Activated T-cell treated with anti-CD3 and anti-CD28 coated beads, Interleukin-2, amount 50 U/mL, for 24 hours (primary cell): ENCODE measurements around the gene SNORC.

ENCODE experiments used
- DNase-seq: peaks from one replicate; pipeline ENCODE4 v3.0.0-alpha.2; 2020
- H3K27ac Mint-ChIP-seq: 2 replicates; pipeline ENCODE4 v1.8.0; 2020; ENCODE audit warnings: mild to moderate bottlenecking, mixed read lengths
- H3K27me3 Mint-ChIP-seq: 2 replicates; pipeline ENCODE4 v1.8.0; 2020; ENCODE audit warnings: mixed read lengths
- H3K36me3 Mint-ChIP-seq: 2 replicates; pipeline ENCODE4 v1.8.0; 2020; ENCODE audit warnings: low read depth, mixed read lengths
- H3K4me1 Mint-ChIP-seq: 2 replicates; pipeline ENCODE4 v1.8.0; 2020; ENCODE audit warnings: low read depth, mixed read lengths
- H3K4me3 Mint-ChIP-seq: 2 replicates; pipeline ENCODE4 v1.8.0; 2020; ENCODE audit warnings: mild to moderate bottlenecking, moderate library complexity, mixed read lengths
- H3K9me3 Mint-ChIP-seq: 2 replicates; pipeline ENCODE4 v1.8.0; 2020; ENCODE audit warnings: mixed read lengths

Gene SNORC

DNA sequence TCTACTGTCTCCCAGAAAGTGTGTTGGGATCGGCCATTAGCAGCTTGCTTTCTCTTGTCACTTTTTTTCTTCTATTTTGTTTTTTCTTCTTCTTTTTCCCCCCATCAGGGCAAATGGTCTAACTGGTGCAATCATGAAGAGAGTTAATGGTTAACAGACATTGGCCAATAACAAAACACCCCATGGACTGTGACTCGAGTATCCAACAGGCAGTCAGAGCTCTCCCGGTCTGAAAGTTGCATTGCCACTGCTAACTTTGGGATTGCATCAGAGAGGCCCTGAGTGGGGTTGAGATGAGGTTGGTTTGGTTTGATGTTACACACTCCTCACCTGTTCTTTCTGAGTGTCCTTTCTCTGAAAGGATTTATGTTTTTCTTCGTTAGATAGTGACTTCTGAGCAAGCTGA is 12.9 kb upstream of the SNORC start:
- Mint-ChIP-seq H3K4me1 (peaks cover 6% of the 10 kb centered on the region), H3K27me3 (no peaks in the 10 kb centered on the region), H3K9me3 (no peaks in the 10 kb centered on the region), H3K27ac (no peak overlapping the region), H3K36me3 (peaks cover 83% of the 10 kb centered on the region), H3K4me3 (no peak overlapping the region)
- DNase-seq = no peak

DNA sequence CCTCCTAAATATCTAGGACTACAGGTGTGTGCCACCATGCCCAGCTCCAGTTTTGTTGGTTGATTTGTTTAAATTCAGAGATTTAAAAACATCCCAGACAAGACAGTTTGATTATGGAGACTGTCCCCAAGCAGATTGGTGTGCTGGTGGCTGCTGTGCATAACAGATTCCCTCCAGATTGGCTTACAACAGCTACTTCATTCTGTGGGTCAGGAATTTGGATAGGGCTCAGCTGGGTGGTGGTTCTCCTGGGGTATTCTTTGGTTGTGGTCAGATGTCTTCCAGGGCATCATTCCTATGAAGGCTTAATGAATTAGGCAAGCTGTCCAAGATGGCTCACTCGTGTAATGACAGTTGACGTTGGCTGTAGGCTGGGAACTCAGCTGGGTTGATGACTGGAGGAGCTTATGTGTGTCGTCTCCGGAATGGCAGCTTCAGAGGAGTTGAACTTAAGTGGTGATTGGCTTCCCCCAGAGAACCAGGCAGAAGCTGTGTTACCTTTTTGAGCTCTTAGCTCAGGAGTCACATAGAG is 10.6 kb upstream of the SNORC start:
- H3K27ac Mint-ChIP-seq = no peak overlapping the region
- no peaks in the 10 kb centered on the region for H3K27me3 Mint-ChIP-seq
- H3K4me1 Mint-ChIP-seq = peaks cover 4% of the 10 kb centered on the region

DNA sequence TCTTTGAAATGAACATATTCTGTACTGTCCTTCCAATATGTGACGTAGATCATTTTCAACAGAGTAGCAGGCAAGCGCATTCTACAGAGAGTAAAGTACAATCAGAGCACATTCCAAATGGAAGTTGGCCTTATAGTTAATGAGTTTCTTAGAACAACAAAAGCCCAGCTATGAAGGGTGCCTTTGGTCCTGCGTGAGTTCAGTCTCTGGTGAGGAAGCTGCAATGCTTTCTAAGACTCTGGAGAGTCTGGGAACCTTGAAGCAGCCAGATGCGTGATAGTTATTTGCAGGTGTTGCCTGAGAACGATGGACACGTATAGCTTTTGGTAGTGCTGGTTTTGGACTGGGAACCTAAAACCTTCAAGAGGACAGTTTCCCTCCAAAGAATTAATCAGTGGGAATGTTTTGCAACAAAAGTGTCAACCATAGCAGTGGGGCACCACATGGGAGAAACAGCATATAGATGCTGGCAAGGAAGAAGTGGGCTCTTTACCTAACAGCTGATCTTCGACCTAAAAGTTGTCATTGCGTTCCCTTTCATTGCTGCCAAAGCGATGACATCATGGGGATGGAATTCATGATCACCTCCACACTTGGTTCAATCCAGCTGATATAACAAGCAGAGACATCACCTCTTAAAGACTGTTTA is 9.3 kb upstream of the SNORC start:
- no peaks in the 10 kb centered on the region for H3K27me3 Mint-ChIP-seq
- H3K9me3 Mint-ChIP-seq = no peaks in the 10 kb centered on the region
- peaks cover 57% of the 10 kb centered on the region for H3K36me3 Mint-ChIP-seq
- H3K4me1 Mint-ChIP-seq = peaks cover 4% of the 10 kb centered on the region
- H3K27ac Mint-ChIP-seq = no peak overlapping the region
- no peak for DNase-seq
- H3K4me3 Mint-ChIP-seq = no peak overlapping the region

More for the DNA sequence above, 10.6 kb upstream of the SNORC start:
- Mint-ChIP-seq H3K36me3 (peaks cover 70% of the 10 kb centered on the region), H3K9me3 (no peaks in the 10 kb centered on the region), H3K4me3 (no peak overlapping the region)
- no peak for DNase-seq

- Mint-ChIP-seq H3K36me3 (peaks cover 51% of the 10 kb centered on the region), H3K9me3 (no peaks in the 10 kb centered on the region), H3K4me1 (peaks cover 4% of the 10 kb centered on the region), H3K27ac (no peak overlapping the region), H3K27me3 (no peaks in the 10 kb centered on the region), H3K4me3 (no peak overlapping the region)
- DNase-seq = no peak
Observed at GRCh38 chr2:232861353-232861752, 8.7 kb upstream of the SNORC start.

DNA sequence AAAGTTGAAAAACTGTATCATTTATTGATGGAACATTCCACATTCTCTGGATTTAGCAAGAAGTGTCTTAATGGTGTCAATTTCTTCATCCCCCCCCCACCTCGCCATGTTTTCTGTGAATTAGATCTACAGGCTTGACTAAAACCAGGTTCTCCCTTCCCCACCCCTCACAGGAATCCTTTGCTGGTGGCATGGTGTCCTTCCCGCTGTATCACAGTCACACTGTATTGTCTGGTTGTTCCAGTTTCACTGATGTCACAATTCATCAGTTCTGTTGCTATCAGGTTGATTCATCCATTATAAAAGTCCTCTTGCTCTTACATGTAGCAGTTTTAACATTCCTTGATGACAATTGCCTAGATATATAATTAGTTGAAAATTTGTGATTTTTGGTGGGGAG is 6.1 kb upstream of the SNORC start:
- H3K36me3 Mint-ChIP-seq = peaks cover 24% of the 10 kb centered on the region
- no peaks in the 10 kb centered on the region for H3K9me3 Mint-ChIP-seq
- DNase-seq = no peak
- no peak overlapping the region for H3K27ac Mint-ChIP-seq
- peaks cover 4% of the 10 kb centered on the region for H3K4me1 Mint-ChIP-seq
- H3K4me3 Mint-ChIP-seq = no peak overlapping the region
- no peaks in the 10 kb centered on the region for H3K27me3 Mint-ChIP-seq

DNA sequence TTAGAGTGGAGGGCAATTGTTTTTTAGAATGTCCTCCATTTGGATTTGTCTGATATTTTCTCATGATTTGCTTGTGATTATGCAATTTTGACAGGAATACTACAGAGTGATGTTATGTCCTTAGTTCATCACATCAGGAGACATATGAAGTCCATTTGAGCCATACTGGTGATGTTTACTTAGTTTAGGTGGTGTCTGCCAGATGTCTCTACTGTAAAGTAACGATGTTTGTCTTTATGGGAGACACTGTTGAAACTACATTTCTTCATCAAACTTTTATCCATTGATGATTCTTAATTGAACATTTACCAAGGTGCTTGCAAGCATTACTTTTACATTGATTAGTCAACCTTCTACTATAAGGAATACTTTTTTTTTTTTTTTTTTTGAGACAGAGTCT is 4.9 kb upstream of the SNORC start:
- DNase-seq = no peak
- no peaks in the 10 kb centered on the region for H3K27me3 Mint-ChIP-seq
- H3K9me3 Mint-ChIP-seq = no peaks in the 10 kb centered on the region
- no peak overlapping the region for H3K4me3 Mint-ChIP-seq
- H3K4me1 Mint-ChIP-seq = peaks cover 4% of the 10 kb centered on the region
- H3K36me3 Mint-ChIP-seq = peaks cover 16% of the 10 kb centered on the region
- H3K27ac Mint-ChIP-seq = no peak overlapping the region

GRCh38 chr2:232866104-232866503 is 4.0 kb upstream of the SNORC start:
- Mint-ChIP-seq H3K4me1 (peaks cover 4% of the 10 kb centered on the region), H3K27me3 (no peaks in the 10 kb centered on the region), H3K27ac (no peak overlapping the region), H3K4me3 (no peak overlapping the region), H3K36me3 (peaks cover 8% of the 10 kb centered on the region), H3K9me3 (no peaks in the 10 kb centered on the region)
- no peak for DNase-seq

DNA sequence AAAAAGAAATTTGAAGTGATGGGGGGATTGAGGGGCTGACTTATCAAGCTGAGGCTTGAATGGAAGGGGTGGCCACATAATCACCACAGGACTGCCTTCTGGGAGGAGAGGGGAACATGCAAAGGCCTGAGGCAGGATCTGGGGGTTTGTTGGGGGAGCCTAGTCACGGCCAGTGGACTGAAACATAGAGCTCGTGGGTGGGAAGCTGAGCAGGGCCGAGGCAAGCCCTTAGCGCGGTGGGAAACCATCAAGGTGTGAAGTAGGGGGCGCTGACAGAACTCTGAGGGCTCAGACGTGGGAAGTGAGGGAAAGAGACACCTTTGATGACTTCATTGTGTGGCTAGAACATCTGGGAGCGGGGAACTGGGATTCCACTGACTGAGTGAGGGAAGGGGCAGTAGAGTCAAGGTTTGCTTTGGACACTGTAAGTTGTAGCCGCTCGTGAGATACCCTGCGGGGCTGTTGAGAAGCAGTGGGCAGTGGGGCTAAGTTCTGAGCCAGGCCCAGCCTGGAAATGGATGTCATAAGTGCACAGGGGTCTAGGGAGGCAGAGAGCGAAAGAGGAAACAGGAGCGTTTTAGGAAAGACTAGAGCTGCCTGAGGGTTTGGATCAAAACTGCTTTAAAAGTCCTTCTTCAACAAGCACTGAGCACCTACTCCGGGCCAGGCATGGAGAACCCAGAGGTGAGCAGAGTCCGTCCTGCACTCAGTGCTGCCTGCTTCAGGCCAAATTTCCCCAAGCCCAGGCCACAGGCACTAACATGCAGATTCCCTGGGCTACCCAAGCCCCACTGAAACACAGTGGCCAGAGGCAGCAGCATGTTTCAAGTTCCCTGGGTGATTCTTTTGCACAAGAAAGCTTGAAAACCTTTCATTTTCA is 686 bp upstream of the SNORC start:
- Mint-ChIP-seq H3K4me1 (no peaks in the 10 kb centered on the region), H3K9me3 (no peaks in the 10 kb centered on the region), H3K27ac (no peak overlapping the region), H3K27me3 (peaks cover 6% of the 10 kb centered on the region), H3K36me3 (no peaks in the 10 kb centered on the region), H3K4me3 (no peak overlapping the region)
- DNase-seq = peak; percentile 20

GRCh38 chr2:232870766-232871371 is 805 bp downstream of the SNORC start:
- Mint-ChIP-seq H3K4me1 (peaks cover 6% of the 10 kb centered on the region), H3K9me3 (no peaks in the 10 kb centered on the region), H3K4me3 (no peak overlapping the region), H3K27me3 (peaks cover 20% of the 10 kb centered on the region), H3K36me3 (no peaks in the 10 kb centered on the region), H3K27ac (no peak overlapping the region)
- peak; percentile 3 for DNase-seq

GRCh38 chr2:232871418-232871834 is 1.4 kb downstream of the SNORC start:
- Mint-ChIP-seq H3K9me3 (no peaks in the 10 kb centered on the region), H3K27ac (no peak overlapping the region), H3K27me3 (peaks cover 20% of the 10 kb centered on the region), H3K36me3 (no peaks in the 10 kb centered on the region), H3K4me1 (peaks cover 6% of the 10 kb centered on the region), H3K4me3 (no peak overlapping the region)
- peak; percentile 20 for DNase-seq

DNA sequence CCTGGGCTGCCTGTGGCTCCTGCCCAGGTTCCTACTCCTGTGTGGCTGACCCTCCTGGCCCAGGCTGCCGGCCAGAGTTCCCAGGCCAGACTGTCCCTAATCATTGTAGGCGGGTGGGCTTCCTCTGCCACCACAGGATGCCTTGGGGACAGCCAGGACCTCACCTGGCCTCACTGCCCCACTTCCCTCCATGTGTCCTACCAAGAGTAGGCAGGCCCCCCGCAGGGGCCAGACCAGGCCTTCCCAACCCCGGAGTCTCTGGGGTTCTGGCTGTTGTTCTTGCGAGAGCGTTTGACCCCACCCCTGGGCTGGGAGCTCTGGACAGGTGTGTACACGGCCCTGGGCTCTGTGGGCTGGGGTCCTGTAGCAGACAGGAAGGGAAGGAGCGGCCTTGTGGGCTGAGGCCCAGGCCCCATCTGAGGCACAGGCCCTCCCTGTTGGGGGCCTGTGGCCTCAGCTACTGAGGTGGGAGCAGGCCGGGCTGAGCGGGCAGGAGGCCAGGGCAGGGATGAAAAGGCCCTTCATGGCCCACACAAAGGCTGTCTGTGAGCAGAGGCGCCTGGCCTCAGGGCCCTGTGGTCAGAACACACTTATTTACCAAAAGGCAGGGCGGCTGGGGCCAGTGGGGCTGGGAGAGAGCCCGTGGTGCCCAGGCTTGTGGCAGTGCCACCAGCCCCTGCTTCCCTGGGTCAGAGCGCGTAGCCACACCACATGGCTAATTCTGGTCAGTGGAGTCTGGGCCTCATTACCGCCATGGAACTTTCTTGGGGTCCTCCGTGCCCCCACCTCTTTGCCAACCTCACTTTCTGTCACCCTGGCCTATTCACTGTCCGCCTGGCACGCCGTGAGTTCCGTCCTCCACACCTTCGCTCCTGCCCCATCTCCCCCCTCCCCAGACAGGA is 2.0 kb downstream of the SNORC start:
- Mint-ChIP-seq H3K4me3 (no peak overlapping the region), H3K27ac (no peak overlapping the region), H3K4me1 (peaks cover 6% of the 10 kb centered on the region), H3K36me3 (no peaks in the 10 kb centered on the region), H3K9me3 (no peaks in the 10 kb centered on the region), H3K27me3 (peaks cover 20% of the 10 kb centered on the region)
- DNase-seq = peak; percentile 21

GRCh38 chr2:232872826-232873225 is 2.8 kb downstream of the SNORC start:
- peaks cover 6% of the 10 kb centered on the region for H3K4me1 Mint-ChIP-seq
- peak; percentile 22 for DNase-seq
- no peaks in the 10 kb centered on the region for H3K36me3 Mint-ChIP-seq
- no peak overlapping the region for H3K4me3 Mint-ChIP-seq
- no peaks in the 10 kb centered on the region for H3K9me3 Mint-ChIP-seq
- H3K27me3 Mint-ChIP-seq = peaks cover 25% of the 10 kb centered on the region
- H3K27ac Mint-ChIP-seq = no peak overlapping the region

DNA sequence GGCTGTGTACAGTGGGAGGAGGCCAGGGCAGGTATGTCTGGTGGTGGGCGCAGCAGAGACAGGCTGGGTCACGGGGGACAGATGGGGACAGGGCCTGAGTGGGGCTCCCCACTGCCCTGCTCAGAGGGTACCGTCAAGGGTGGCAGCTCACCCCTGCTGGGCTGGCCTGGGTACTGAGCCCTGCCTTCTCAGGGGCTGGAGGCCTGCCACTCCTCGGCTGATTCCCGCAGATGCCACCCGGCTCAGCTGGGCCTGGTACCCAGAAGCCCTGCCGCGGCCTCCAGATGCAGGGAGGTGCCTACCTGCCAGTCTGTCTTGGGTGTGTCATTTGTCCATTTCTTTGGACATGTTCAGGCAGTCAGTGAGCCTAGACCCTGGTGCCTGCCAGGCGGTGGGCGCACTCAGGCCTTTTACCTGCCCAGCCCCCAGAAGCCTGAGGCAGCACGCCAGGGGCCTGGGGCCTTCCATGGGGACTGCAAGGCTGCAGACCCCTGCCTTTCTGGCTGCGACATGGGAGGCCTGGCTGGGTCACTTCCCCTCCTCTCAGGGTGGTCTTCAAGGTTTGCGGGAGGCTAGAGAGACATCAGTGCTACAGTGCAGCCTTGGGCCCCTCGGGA is 3.3 kb downstream of the SNORC start:
- no peaks in the 10 kb centered on the region for H3K36me3 Mint-ChIP-seq
- H3K4me1 Mint-ChIP-seq = peaks cover 6% of the 10 kb centered on the region
- no peaks in the 10 kb centered on the region for H3K9me3 Mint-ChIP-seq
- peak; percentile 25 for DNase-seq
- H3K27ac Mint-ChIP-seq = no peak overlapping the region
- H3K4me3 Mint-ChIP-seq = no peak overlapping the region
- peaks cover 26% of the 10 kb centered on the region for H3K27me3 Mint-ChIP-seq
